IMR-90 (cell line): ENCODE data around the gene USO1. TPM values are rescaled to one million over a fixed set of nuclear protein-coding genes. Genes with fewer than 3 reads are reported as not detected.

Experiments used
- ATAC-seq: fragments of 200-7000 bp; cut with Tn5 transposase; 2 replicates; pipeline ENCODE4 v1.9.1; 2020; ENCODE audit warnings: low read depth, mild to moderate bottlenecking, moderate library complexity
- BruUV-seq: library from RNA; stranded (reverse); fragments of 400-500 nt; replicated peaks from 2 replicates; lab custom pipeline; 2021; lab: Mats Ljungman, UMichigan
- CTCF ChIA-PET: fragments of 300-600 bp; formaldehyde crosslinking; extraction: SDS; loops from one replicate; lab custom pipeline; 2021; ENCODE audit warnings: antibody characterized with exemption; lab: Yijun Ruan, JAX
- POLR2A ChIA-PET: fragments of 300-600 bp; sonication (Branson Sonifier 250); formaldehyde crosslinking; loops from one replicate; lab custom pipeline; 2022; ENCODE audit warnings: antibody characterized with exemption; ENCODE audit not compliant: unreplicated experiment; lab: Charles Lee
- DNase-seq: peaks from one replicate; pipeline ENCODE4 v3.0.0; 2013
- H2AFZ ChIP-seq: replicated peaks from 2 replicates; pipeline ENCODE3; 2013; ENCODE audit warnings: low read length, mild to moderate bottlenecking; ENCODE audit not compliant: poor library complexity
- H2AK5ac ChIP-seq: 2 replicates; pipeline ENCODE4 v1.6.1; 2013; ENCODE audit warnings: low read depth, low read length, inconsistent platforms
- H2AK9ac ChIP-seq: replicated peaks from 2 replicates; pipeline ENCODE3; 2013; ENCODE audit warnings: mild to moderate bottlenecking, low read depth, low read length, moderate library complexity; ENCODE audit not compliant: poor library complexity
- H2BK120ac ChIP-seq: 2 replicates; pipeline ENCODE4 v1.6.1; 2013; ENCODE audit warnings: low read depth, low read length, inconsistent platforms
- H2BK15ac ChIP-seq: 3 replicates; pipeline ENCODE4 v1.6.1; 2013; ENCODE audit warnings: low read depth, low read length, inconsistent platforms
- H2BK20ac ChIP-seq: 2 replicates; pipeline ENCODE4 v1.6.1; 2013; ENCODE audit warnings: low read depth, mild to moderate bottlenecking, inconsistent platforms, low read length, moderate library complexity
- H2BK5ac ChIP-seq: 2 replicates; pipeline ENCODE4 v1.6.1; 2013; ENCODE audit warnings: mild to moderate bottlenecking, low read depth, low read length, inconsistent platforms; ENCODE audit not compliant: poor library complexity, severe bottlenecking
- H3K14ac ChIP-seq: replicated peaks from 2 replicates; pipeline ENCODE4 v1.6.1; 2013; ENCODE audit warnings: low read depth, low read length, inconsistent platforms
- H3K18ac ChIP-seq: 2 replicates; pipeline ENCODE4 v1.6.1; 2013; ENCODE audit warnings: low read depth, low read length, control low read depth
- H3K23ac ChIP-seq: 2 replicates; pipeline ENCODE4 v1.6.1; 2013; ENCODE audit warnings: low read depth, low read length, inconsistent platforms
- H3K27ac ChIP-seq: 2 replicates; pipeline ENCODE4 v1.5.1; 2013; ENCODE audit warnings: mild to moderate bottlenecking, control low read depth, low read length; ENCODE audit not compliant: insufficient read depth
- H3K27me3 ChIP-seq: 2 replicates; pipeline ENCODE4 v1.6.1; 2013; ENCODE audit warnings: low read length; ENCODE audit not compliant: control insufficient read depth, insufficient read depth
- H3K36me3 ChIP-seq: 2 replicates; pipeline ENCODE4 v1.6.1; 2013; ENCODE audit warnings: low read length, mixed read lengths; ENCODE audit not compliant: control insufficient read depth, insufficient read depth
- H3K4ac ChIP-seq: 2 replicates; pipeline ENCODE4 v1.6.1; 2013; ENCODE audit warnings: low read depth, low read length, inconsistent platforms
- H3K4me1 ChIP-seq: 2 replicates; pipeline ENCODE4 v1.6.1; 2013; ENCODE audit warnings: low read length, mixed read lengths; ENCODE audit not compliant: control insufficient read depth, insufficient read depth
- H3K4me2 ChIP-seq: 2 replicates; pipeline ENCODE4 v1.6.1; 2013; ENCODE audit warnings: low read depth, mild to moderate bottlenecking, control low read depth, low read length, moderate library complexity
- H3K4me3 ChIP-seq: 2 replicates; pipeline ENCODE4 v1.5.1; 2013; ENCODE audit warnings: low read depth, mild to moderate bottlenecking, control low read depth, low read length, moderate library complexity; ENCODE audit not compliant: insufficient read depth
- H3K56ac ChIP-seq: 2 replicates; pipeline ENCODE4 v1.6.1; 2013; ENCODE audit warnings: low read length, inconsistent platforms; ENCODE audit not compliant: insufficient read depth; ENCODE audit errors: extremely low read depth
- H3K79me1 ChIP-seq, 2 experiments: 2 replicates each; pipeline ENCODE4 v1.6.1; 2013; ENCODE audit warnings: low read length in 2 of 2, inconsistent platforms in 1 of 2, low read depth in 1 of 2
- H3K9ac ChIP-seq: 2 replicates; pipeline ENCODE4 v1.6.1; 2013; ENCODE audit warnings: low read depth, low read length, control low read depth
- H3K9me1 ChIP-seq: 2 replicates; pipeline ENCODE4 v1.6.1; 2013; ENCODE audit warnings: low read length, inconsistent platforms; ENCODE audit not compliant: insufficient read depth
- H3K9me3 ChIP-seq: 2 replicates; pipeline ENCODE4 v1.6.1; 2013; ENCODE audit warnings: low read length; ENCODE audit not compliant: control insufficient read depth, insufficient read depth
- H4K20me1 ChIP-seq: 2 replicates; pipeline ENCODE4 v1.6.1; 2013; ENCODE audit warnings: low read length, inconsistent platforms; ENCODE audit not compliant: insufficient read depth
- H4K5ac ChIP-seq: 2 replicates; pipeline ENCODE4 v1.6.1; 2013; ENCODE audit warnings: mild to moderate bottlenecking, low read depth, low read length, control low read depth
- H4K8ac ChIP-seq, 2 experiments: 2 replicates each; pipeline ENCODE4 v1.6.1; 2013; ENCODE audit warnings: low read depth in 2 of 2, low read length in 2 of 2, control low read depth in 1 of 2, inconsistent platforms in 1 of 2
- H4K91ac ChIP-seq: 2 replicates; pipeline ENCODE4 v1.6.1; 2013; ENCODE audit warnings: low read depth, low read length, inconsistent platforms; ENCODE audit not compliant: insufficient read depth
- CEBPB ChIP-seq: IDR thresholded peaks from 2 replicates; pipeline ENCODE4 v1.6.1; 2012; ENCODE audit warnings: low read depth, low read length, improper control_type of control experiment
- NFE2L2 ChIP-seq: fragments of 150-350 bp; IDR thresholded peaks from 2 replicates; pipeline ENCODE4 v1.6.1; 2016; ENCODE audit warnings: low read depth, mild to moderate bottlenecking, low read length
- RAD21 ChIP-seq: IDR thresholded peaks from 2 replicates; pipeline ENCODE4 v1.6.1; 2012; ENCODE audit warnings: low read length, improper control_type of control experiment
- WGBS, 2 experiments: methylation state at CpG; one replicate each; pipeline versions ENCODE4 v1.1.5 to v1.1.7; 2013; ENCODE audit warnings: missing lambda C conversion rate in 2 of 2; ENCODE audit not compliant: insufficient read length in 1 of 2; ENCODE audit errors: extremely low coverage in 2 of 2; 5-methylcytosine and 5-hydroxymethylcytosine counted together
- dilution Hi-C: fragments of 300-500 bp; cut with HindIII; formaldehyde crosslinking; loops from one replicate; pipeline ENCODE4 v1.14.3; 2018; ENCODE audit warnings: low sequenced_read_pairs; ENCODE audit not compliant: unreplicated experiment
- in situ Hi-C: fragments of 300-500 bp; cut with MboI; formaldehyde crosslinking; loops from 3 replicates; pipeline ENCODE4 v1.14.3; 2019; ENCODE audit warnings: low sequenced_read_pairs, inconsistent platforms, mixed read lengths
- intact Hi-C: fragments of 100-400 bp; cut with micrococcal nuclease; formaldehyde crosslinking; loops from 2 replicates; pipeline ENCODE4 v1.10.0; 2022
- polyA plus RNA-seq, 3 experiments: library from polyadenylated mRNA; depleted of rRNA; stranded (reverse); fragments of >200 nt; gene quantifications; 2 replicates each; pipeline ENCODE4 v1.2.3, GENCODE V29; 2012; ENCODE audit warnings: low replicate concordance in 1 of 3
- total RNA-seq: library from RNA; depleted of rRNA; stranded (reverse); fragments of >200 nt; gene quantifications from 2 replicates; pipeline ENCODE4 v1.2.3, GENCODE V29; 2012

Gene USO1
- total and polyA plus RNA-seq, 2 of the 4 experiments (the other 2 are of a cell fraction): 63.7 to 121 TPM

GRCh38 chr4:75844151-75844662, 119.8 kb downstream of the USO1 start:
- Histone ChIP-seq H3K4me1 (peaks cover 12% of the 10 kb centered on the region), H3K4me3 (no peak overlapping the region), H3K9me1 (peaks cover 3% of the 10 kb centered on the region; the same call in 1 of the 2 replicates), H2BK120ac (peak overlapping the region; percentile 94), H2AK5ac (peak overlapping the region; percentile 72), H4K91ac (peak overlapping the region; percentile 75), H4K5ac (peak overlapping the region; percentile 75), H2AK9ac (no peak overlapping the region), H3K36me3 (no peaks in the 10 kb centered on the region), H3K14ac (peak overlapping the region; percentile 39), H3K56ac (peak overlapping the region; percentile 82), H3K18ac (peak overlapping the region; percentile 92), H2BK20ac (peak overlapping the region; percentile 89), H4K20me1 (no peaks in the 10 kb centered on the region), H3K4ac (peak overlapping the region; percentile 94), H3K27me3 (no peaks in the 10 kb centered on the region), H2BK15ac (peak overlapping the region; percentile 67; the same call in 2 of the 3 replicates), H4K8ac (peak overlapping the region; percentile 65 to 94; a peak in 3 of 4 replicates), H3K23ac (peak overlapping the region; percentile 1; the same call in 1 of the 2 replicates), H3K9ac (0 out of 2 replicates have a peak overlapping the region, but pooled peaks have one; percentile 1), H3K4me2 (peak overlapping the region; percentile 48), H3K9me3 (no peaks in the 10 kb centered on the region), H3K27ac (peak overlapping the region; percentile 94), H2BK5ac (peak overlapping the region; percentile 68), H3K79me1 (no peaks in the 10 kb centered on the region), H2AFZ (no peak overlapping the region)
- 90% methylated on average over 2 of the region's 3 CpGs; no CpG with 5 or more reads in 1 of the 2 experiments for WGBS, 2 experiments
- POLR2A ChIA-PET: interaction anchor here (0.7 kb wide), 1 partner anchor 19 kb away, joined by 4 read pairs; no protein-coding TSS in a partner anchor
- in situ Hi-C loops: no loop called here
- CTCF ChIA-PET: no interaction called here
- intact Hi-C loops: no loop called here
- peak; percentile 91 for ATAC-seq
- peak; percentile 96 for DNase-seq
- no TSS peak for BruUV-seq
- dilution Hi-C loops: no loop called here
- TF ChIP-seq RAD21: no peak
- 0 out of 2 replicates have a peak, but pooled peaks have one; percentile 24 for TF ChIP-seq NFE2L2
- peak; percentile 63 for TF ChIP-seq CEBPB
